Activated naive CD4-positive, alpha-beta T cell treated with anti-CD3 and anti-CD28 coated beads, Interleukin-2, amount 50 U/mL, for 72 hours (primary cell): Measurements from ENCODE around the gene C8G. TPM values are rescaled to one million over a fixed set of nuclear protein-coding genes. Genes with fewer than 3 reads are reported as not detected.

Experiments
- ATAC-seq, 2 donors: fragments of 150-1000 bp; cut with Tn5 transposase; 2 replicates each; pipeline ENCODE4 v1.10.0; 2021; ENCODE audit warnings: mild to moderate bottlenecking in 2 of 2, moderate library complexity in 2 of 2
- DNase-seq, 2 donors: peaks; one replicate each; pipeline ENCODE4 v3.0.0; 2021 to 2022; ENCODE audit warnings: low spot score in 2 of 2
- H3K27ac Mint-ChIP-seq, 2 donors: one replicate each; pipeline ENCODE4 v1.8.0; 2022; ENCODE audit warnings: mild to moderate bottlenecking in 2 of 2, mixed read lengths in 2 of 2
- H3K36me3 Mint-ChIP-seq, 2 donors: one replicate each; pipeline ENCODE4 v1.8.0; 2022; ENCODE audit warnings: mixed read lengths in 2 of 2
- H3K9me3 Mint-ChIP-seq, 2 donors: one replicate each; pipeline ENCODE4 v1.8.0; 2022; ENCODE audit warnings: mixed read lengths in 2 of 2
- total RNA-seq, 2 donors: library from RNA; stranded (reverse); gene quantifications; one replicate each; pipeline ENCODE4 v1.2.3, GENCODE V29; 2022

Gene C8G
- total RNA-seq, 2 donors from 2014 or later = 1.5 to 2.5 TPM

DNA sequence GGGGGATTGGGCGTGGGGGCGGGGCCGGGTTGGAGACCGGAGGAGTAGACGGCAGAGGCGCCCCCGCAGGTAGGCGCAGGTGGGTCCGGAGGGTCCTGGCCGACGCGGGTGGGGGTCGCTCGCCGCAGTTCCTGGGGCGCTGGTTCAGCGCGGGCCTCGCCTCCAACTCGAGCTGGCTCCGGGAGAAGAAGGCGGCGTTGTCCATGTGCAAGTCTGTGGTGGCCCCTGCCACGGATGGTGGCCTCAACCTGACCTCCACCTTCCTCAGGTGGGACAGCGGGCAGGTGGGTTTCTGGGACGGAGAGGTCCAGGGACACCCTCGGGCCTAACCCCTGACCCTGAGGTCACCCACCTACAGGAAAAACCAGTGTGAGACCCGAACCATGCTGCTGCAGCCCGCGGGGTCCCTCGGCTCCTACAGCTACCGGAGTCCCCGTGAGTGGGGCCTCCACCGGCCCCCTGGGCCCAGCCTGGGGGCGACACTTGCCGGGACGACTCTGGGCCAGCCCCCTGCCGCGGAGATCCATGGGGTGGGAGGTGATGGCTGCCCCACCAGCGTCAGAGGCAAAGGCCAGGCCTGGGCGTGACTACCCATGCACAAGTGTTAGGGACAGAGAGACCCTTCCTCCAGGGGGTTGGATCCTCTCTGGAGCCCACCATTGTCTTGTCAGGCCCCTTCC is 34.0 kb downstream of the C8G start:
- no peak for DNase-seq
- Mint-ChIP-seq H3K36me3 (peaks cover 0 to 4% of the 10 kb centered on the region in 2 donors), H3K9me3 (no peaks in the 10 kb centered on the region), H3K27ac (no peak overlapping the region)
- ATAC-seq = peak in 1 of 2 donors; percentile 7

DNA sequence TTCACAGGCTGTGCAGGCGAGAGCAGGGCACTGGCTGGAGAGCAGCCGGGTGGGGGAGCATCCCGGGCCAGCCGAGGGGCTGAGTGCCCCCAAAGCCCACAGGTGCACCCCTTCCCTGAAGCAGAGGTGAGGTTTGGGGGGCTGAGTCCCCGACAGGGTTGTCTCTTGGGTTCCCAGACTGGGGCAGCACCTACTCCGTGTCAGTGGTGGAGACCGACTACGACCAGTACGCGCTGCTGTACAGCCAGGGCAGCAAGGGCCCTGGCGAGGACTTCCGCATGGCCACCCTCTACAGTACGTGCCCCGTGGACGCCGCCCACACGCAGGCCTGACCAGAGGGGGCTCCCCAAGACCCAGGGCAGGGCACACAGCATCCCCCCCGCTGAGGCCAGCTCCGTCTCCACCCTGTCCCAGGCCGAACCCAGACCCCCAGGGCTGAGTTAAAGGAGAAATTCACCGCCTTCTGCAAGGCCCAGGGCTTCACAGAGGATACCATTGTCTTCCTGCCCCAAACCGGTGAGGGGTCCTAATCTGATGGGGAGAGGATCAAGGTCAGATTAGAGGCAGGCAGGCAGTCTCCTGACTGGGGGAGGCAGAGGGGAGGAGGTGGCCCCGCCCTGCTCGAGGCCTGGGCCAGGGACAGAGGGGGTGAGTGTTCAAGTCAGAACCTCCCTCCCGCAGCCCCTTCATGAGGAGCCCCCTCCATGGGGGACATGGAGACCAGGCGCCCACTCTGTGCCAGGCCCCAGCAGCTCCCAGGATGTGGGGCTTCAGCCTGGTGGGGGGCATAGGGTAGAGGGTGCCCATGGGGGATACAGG is 34.9 kb downstream of the C8G start:
- Mint-ChIP-seq H3K9me3 (no peaks in the 10 kb centered on the region), H3K27ac (no peak overlapping the region), H3K36me3 (peaks cover 0 to 6% of the 10 kb centered on the region in 2 donors)
- DNase-seq (no peak), ATAC-seq (no peak)

DNA sequence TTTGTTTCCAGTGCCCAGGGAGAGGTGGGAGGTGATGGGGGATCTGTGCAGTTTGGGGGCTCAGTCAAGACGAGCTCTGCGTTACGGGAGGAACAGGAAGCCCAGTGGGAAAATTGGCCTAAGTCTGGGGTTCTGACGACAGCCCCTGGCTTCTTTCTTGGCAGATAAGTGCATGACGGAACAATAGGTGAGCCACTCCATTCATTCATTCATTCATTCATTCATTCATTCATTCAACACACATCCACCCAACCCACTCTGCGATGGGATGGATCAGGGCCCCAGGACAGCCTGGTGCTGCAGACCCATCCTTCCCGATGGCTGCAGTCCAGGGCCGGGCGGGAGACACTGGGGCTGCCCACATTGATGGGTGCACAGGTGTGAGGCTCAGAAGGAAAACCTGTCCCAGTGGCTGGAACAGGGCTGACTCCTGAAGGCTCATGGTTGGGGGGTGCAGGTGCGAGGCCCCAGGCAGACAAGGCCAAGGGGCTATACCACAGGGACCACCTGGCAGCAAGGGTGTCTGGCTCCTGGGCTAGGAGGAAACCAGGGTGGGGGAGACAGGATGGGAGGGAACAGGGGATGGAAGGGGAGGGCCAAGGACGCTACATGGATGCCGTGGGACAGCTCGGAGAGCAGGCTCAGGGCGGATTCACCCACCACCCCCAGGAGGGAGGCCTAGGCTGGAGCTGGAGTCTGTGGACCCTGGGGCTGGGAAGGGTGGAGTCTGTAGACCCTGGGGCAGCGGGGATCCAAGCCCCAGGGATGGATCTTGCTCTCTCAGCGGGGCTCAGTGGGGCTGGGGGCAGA is 35.8 kb downstream of the C8G start:
- peaks cover 0 to 6% of the 10 kb centered on the region in 2 donors for H3K36me3 Mint-ChIP-seq
- no peaks in the 10 kb centered on the region for H3K9me3 Mint-ChIP-seq
- DNase-seq = no peak
- no peak overlapping the region for H3K27ac Mint-ChIP-seq
- ATAC-seq = no peak

DNA sequence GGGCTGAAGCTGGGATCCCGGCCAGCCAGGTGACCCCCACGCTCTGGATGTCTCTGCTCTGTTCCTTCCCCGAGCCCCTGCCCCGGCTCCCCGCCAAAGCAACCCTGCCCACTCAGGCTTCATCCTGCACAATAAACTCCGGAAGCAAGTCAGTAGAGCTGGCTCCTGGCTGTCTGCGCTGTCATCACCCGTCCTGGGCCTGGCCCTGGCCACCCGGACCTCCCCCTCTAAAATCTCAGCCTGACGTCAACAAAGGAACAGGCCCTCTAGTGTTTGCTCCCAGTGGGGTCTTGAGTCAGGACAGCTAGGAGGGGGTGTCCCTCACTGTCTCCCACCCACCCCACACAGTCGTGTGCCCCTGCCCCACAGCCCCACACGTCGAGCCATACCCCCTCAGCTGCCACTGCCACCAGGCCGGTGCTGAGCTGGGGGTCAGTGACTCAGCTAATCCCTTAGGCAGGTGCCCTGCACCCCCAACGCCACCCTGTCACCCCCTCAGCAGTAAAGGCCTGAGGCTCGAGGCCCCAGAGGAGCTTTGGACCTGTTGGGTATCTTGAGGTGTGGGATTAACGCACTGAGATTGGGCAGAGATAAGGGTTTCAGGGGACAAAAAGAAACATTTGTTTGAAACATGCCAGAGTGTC is 36.7 kb downstream of the C8G start:
- no peak for ATAC-seq
- DNase-seq = no peak
- Mint-ChIP-seq H3K9me3 (no peaks in the 10 kb centered on the region), H3K27ac (no peak overlapping the region), H3K36me3 (peaks cover 0 to 6% of the 10 kb centered on the region in 2 donors)

DNA sequence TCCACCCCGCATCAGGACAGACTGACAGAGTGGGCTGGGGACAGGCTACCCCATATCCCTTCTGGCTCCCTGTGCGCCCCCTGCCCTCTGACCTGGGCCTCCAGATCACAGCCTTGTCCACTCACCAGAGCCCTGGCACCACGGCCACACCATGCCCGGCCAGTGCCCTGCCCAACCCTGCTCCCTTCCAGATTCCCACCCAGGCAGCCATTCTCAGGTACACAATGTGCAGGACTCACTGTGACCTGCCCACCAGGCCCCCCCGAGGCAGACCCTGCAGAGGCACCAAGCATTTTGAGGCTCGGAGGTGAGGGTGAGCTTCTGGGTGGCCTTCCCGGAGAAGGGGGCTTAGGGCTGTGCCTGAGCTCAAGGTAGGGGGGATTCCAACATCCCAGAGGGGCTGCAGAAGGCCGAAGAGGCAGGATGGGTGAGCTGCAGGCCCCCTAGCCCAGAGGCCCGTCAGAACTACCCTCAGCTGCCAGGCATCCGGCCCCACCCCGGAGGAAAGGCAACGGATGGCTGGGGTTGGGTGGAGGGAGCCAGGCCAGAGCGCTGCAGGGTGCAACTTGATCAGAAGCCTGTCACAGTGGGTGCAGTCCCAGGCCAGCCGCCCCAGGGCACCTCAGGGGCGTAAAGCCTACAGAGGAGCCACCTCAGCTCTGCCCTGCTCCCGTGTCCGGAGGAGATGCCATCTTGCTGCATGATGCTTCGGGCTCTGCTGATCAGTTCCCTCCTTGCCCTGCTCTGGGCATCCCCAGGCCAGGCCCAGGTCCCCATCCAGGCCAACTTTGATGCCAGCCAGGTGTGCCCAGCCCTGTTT is 37.4 kb downstream of the C8G start, which contains the start of gene LCNL1:
Gene LCNL1 (plus strand): TSS at position 762 of the 820 bp plus-strand sequence. CDS start 594 bp downstream, outside the sequence.
- no peak for ATAC-seq
- no peaks in the 10 kb centered on the region for H3K9me3 Mint-ChIP-seq
- peaks cover 0 to 6% of the 10 kb centered on the region in 2 donors for H3K36me3 Mint-ChIP-seq
- no peak for DNase-seq
- no peak within 1 kb of the TSS for H3K27ac Mint-ChIP-seq

DNA sequence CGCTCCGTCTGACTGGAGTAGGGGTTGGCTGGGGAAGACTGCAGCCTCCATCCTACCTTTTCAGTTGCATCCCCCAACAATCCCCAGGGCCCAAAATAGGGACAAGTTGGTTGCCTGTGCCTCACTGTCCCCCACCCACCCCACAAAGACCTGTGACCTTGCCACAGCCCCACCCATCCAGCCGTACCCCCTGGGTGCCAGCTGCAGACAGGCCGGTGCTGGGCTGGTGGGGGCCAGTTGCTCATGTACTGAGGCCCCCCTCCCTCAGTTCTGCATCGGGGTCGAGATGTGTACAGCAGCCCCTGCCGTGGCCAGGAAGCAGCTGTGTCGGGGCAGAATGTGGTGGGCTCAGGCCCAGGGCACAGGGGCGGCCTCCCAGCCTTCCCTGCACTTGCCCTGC is 38.1 kb downstream of the C8G start:
- Mint-ChIP-seq H3K27ac (no peak overlapping the region), H3K9me3 (no peaks in the 10 kb centered on the region), H3K36me3 (peaks cover 0 to 6% of the 10 kb centered on the region in 2 donors)
- no peak for DNase-seq
- no peak for ATAC-seq

DNA sequence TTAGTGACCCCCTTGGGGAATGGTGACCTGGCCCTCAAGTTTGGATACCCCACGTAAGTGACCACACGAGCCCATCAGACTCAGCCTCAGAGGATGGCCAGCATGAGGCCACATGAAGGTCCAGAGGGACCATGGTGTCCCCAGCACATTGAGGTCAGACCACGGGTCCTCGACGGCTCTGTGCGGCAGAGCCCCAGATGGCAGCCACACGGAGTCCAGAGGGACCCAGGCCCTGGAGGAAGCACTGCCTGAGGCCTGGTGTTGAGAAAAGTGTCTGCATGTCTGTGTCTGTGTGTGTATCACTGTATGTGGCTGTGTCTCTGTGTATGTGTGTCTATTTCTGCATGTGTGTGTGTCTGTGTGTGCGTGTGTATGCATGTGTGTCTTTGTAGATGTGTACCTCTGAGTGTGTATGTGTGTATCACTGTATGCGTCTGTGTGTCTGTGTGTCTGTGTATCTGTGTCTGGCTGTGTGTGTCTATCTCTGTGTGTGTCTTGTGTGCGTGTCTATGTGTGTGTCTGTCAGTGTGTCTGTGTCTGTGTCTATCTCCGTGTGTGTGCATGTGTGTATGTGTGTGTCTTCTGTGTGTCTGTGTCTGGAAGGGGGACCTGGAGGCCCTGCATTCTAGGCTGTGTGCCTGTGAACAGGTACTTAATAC is 38.7 kb downstream of the C8G start:
- ATAC-seq (no peak), DNase-seq (no peak)
- peaks cover 0 to 6% of the 10 kb centered on the region in 2 donors for H3K36me3 Mint-ChIP-seq
- no peak overlapping the region for H3K27ac Mint-ChIP-seq
- no peaks in the 10 kb centered on the region for H3K9me3 Mint-ChIP-seq

DNA sequence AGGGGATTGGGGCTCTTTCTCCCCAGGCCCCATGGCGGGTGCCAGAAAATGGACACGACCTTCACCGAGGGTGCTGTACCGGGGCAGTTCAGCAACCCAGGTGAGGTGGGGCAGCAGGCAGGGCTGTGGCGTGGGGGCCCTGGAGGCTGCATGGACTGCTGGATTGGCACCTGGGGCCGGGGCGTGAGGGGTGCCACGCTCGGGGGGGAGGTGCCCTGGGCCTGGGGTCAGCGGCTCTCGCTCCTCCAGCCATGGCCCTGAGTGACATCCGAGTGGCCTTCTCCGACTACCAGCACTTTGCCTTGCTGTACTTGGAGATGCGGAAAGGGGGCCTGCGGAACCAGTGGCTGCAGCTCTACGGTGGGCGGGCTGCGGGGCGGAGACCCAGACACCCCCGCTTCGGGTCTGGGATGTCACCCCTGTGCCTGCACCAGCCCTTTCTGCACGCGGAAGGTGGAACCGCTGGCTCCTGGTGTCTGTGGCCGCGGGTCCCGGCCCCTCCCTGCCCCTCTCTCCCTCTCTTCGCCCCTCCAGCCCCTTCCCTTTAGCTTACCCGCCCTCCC is 39.5 kb downstream of the C8G start:
- Mint-ChIP-seq H3K9me3 (no peaks in the 10 kb centered on the region), H3K36me3 (peaks cover 0 to 6% of the 10 kb centered on the region in 2 donors), H3K27ac (no peak overlapping the region)
- DNase-seq (no peak), ATAC-seq (no peak)

DNA sequence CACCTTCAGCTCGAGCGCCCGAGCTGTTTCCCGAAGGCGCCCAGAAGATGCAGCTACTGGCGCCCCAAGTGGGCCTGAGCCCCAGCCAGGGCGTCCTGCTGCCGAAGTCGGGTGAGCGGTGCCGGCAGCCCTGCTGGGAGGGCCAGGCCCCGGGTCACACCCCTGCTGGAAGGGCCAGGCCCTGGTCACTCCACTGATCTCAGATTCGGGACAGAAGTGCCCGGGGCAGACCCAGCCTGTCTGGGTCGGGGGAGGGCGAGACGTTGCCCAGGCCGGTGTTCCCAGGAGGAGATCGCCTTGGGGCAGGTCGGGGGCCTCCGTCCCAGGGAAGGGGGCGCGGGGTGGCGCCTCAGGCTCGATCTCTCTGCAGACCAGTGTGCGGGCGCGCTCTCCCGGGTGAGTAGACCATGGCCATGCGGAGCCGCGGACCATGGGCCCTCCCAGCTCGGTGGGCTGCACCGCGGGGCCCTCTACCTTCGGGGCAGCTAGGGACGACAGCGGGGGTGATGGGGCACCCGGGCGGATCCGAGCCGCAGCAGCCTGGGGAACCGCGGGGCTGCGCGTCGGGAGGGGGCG is 40.1 kb downstream of the C8G start:
- H3K36me3 Mint-ChIP-seq = peaks cover 0 to 6% of the 10 kb centered on the region in 2 donors
- DNase-seq (no peak), ATAC-seq (no peak)
- no peak overlapping the region for H3K27ac Mint-ChIP-seq
- no peaks in the 10 kb centered on the region for H3K9me3 Mint-ChIP-seq

DNA sequence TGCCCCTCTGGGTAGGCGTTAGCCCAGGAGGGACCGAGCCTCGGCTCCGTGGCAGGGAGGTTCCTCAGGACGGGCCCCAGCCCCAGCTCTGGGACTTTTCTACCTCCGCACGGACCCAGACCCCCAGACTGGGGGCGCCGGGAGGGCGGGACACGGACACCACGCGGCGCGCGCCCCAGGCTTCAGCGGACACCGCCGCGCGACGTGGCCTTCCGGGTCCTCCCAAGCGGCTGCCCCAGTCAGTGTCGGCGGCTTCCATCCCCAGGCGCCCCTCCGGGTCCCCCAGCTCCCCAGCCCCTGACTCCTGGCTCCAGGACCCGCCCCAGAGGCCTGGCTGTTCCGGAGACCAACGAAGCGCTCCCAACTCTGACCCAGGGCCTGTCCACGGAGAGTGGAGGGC is 40.8 kb downstream of the C8G start:
- ATAC-seq = no peak
- H3K36me3 Mint-ChIP-seq = peaks cover 0 to 6% of the 10 kb centered on the region in 2 donors
- H3K27ac Mint-ChIP-seq = no peak overlapping the region
- H3K9me3 Mint-ChIP-seq = no peaks in the 10 kb centered on the region
- no peak for DNase-seq

DNA sequence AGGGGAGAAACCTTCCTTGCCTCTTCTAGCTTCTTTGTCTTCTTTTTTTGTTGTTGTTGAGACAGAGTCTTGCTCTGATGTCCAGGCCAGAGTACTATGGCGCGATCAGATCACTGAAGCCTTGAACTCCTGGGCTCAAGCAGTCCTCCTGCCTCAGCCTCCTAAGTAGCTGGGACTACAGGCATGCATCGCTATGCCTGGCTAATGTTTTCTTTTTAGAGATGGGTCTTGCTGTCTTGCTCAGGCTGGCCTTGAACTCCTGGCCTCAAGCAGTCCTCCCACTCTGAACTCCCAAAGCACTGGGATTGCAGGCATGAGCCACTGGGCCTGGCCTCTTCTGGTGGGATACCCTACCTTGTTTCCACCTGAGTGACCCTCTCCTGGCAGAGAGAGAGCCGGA is 43.8 kb downstream of the C8G start:
- no peak for ATAC-seq
- peaks cover 0 to 3% of the 10 kb centered on the region in 2 donors for H3K36me3 Mint-ChIP-seq
- DNase-seq = no peak
- H3K9me3 Mint-ChIP-seq = no peaks in the 10 kb centered on the region
- H3K27ac Mint-ChIP-seq = no peak overlapping the region

DNA sequence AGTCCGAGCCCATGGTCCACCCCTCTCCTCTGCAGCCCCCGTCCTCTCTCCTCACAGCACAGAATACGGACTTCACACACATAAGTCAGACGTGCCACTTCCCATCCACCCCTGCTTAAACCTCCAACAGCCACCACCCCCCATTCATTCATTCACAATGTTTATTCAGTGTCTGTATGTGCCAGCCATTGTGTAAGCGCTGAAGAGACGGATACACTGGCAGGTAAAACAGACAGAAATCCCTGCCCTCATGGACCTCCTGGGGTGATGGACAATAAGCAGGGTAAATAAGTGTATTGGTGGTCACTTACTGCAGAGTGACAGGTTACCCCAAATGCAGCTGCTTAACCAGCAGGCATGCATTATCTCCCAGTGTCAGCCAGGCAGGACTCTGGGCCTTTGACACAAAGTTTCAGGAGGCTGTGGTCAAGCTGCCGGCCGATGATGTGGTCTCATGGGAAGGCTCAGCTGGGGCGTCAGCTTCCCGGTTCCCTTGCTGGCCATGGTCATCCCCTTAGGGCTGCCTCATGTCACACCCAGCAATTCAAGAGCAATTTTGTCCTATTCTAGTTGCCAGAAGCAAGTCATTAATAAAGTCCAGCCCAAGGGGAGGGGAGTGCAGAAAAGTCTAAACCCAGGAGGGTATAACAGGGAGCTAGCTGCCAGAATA is 45.3 kb downstream of the C8G start:
- Mint-ChIP-seq H3K36me3 (no peaks in the 10 kb centered on the region), H3K27ac (peak overlapping the region in 1 of 2 donors; percentile 71), H3K9me3 (no peaks in the 10 kb centered on the region)
- no peak for ATAC-seq
- DNase-seq = no peak

DNA sequence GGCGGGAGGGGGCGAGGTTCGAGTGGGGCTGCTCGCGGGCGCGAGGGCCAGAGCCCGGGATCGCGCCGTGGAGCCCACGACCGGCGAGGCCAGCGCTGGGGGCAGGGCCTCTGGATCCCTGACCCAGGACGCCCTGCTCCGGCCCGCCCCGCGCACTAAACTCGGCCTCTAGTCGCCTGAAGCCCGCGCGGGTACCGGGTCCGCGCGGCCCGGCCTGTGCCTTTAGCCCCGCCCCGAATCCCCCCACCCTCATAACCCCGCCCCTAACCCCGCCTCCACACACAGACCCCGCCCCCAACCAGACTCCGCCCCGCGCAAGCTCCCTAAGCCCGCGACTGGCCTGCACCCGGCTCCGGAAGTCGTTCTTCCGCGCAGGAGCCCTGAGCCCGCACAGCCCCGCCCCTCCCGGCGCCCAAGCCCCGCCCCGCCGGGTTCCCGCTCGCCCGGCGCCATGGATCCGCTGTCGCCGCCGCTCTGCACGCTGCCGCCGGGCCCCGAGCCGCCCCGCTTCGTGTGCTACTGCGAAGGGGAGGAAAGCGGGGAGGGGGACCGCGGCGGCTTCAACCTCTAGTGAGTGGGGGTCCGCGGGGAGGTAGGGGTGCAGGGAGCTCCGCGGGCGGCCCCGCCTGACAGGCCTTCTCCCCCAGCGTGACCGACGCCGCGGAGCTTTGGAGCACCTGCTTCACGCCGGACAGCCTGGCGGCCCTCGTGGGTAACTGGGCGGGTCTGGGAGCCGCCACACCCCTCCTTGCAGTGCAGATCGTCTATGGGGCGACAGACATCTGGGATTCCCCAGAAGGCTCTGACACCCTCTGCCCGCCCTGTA is 47.2 kb downstream of the C8G start, which contains the start of gene PAXX:
Gene PAXX (plus strand): TSS at position 430 of the 826 bp plus-strand sequence. CDS start 22 bp downstream, at position 452.
- Mint-ChIP-seq H3K27ac (peak within 1 kb of the TSS; percentile 68 to 71), H3K9me3 (no peaks in the 10 kb centered on the region), H3K36me3 (no peaks in the 10 kb centered on the region)
- DNase-seq = peak; percentile 95 to 98
- peak; percentile 91 to 95 for ATAC-seq
